Cardiac muscle cell (in vitro differentiated cells and primary cell): ENCODE data around the gene TBL1Y. TPM values are rescaled to one million over a fixed set of nuclear protein-coding genes. Genes with fewer than 3 reads are reported as not detected.
"Not testable (repeated sequence)": the region's sequence is repeated elsewhere in the genome, so short reads cannot be mapped to it uniquely, and the experiment has no call there.

Experiments used
- DNase-seq, 2 donors: peaks; one replicate each; pipeline versions ENCODE4 v3.0.0 to v3.0.0-alpha.2; 2010 to 2017; ENCODE audit warnings: low read depth in 1 of 2, low spot score in 1 of 2
- H3K27ac ChIP-seq: fragments of 200-600 bp; sonication (generic); 2 replicates; pipeline ENCODE4 v1.5.1; 2016
- H3K27me3 ChIP-seq: fragments of 200-600 bp; sonication (generic); 2 replicates; pipeline ENCODE4 v1.6.0; 2016; ENCODE audit warnings: control low read depth
- H3K36me3 ChIP-seq: fragments of 200-600 bp; sonication (generic); 2 replicates; pipeline ENCODE4 v1.5.1; 2016; ENCODE audit warnings: control low read depth
- H3K4me1 ChIP-seq: fragments of 200-600 bp; sonication (generic); 2 replicates; pipeline ENCODE4 v1.8.1; 2017; ENCODE audit warnings: low read depth, mild to moderate bottlenecking, mixed run types
- H3K4me3 ChIP-seq: fragments of 200-600 bp; sonication (generic); 2 replicates; pipeline ENCODE4 v1.5.1; 2016; ENCODE audit warnings: mild to moderate bottlenecking
- H3K9me3 ChIP-seq: fragments of 200-600 bp; sonication (generic); 2 replicates; pipeline ENCODE4 v1.5.1; 2017; ENCODE audit warnings: low read depth, mild to moderate bottlenecking, control low read depth
- polyA plus RNA-seq: library from polyadenylated mRNA; unstranded; fragments of >200 nt; fragmentation: Nextera tagmentation; extraction: Ambion mirVana; gene quantifications from 2 replicates; pipeline ENCODE4 v1.2.1, GENCODE V29; 2016
- total RNA-seq: library from RNA; depleted of rRNA; stranded (reverse); fragments of >200 nt; gene quantifications from 2 replicates; pipeline ENCODE4 v1.2.3, GENCODE V29; 2016
- TF ChIP-seq, protein P1 (sequence below): IDR thresholded peaks from 2 replicates; pipeline ENCODE4 v1.5.1; 2012; ENCODE audit warnings: low read depth, mild to moderate bottlenecking, low read length

Gene TBL1Y
- total RNA-seq = not detected in 2 replicates
- polyA plus RNA-seq = not detected in 2 replicates

DNA sequence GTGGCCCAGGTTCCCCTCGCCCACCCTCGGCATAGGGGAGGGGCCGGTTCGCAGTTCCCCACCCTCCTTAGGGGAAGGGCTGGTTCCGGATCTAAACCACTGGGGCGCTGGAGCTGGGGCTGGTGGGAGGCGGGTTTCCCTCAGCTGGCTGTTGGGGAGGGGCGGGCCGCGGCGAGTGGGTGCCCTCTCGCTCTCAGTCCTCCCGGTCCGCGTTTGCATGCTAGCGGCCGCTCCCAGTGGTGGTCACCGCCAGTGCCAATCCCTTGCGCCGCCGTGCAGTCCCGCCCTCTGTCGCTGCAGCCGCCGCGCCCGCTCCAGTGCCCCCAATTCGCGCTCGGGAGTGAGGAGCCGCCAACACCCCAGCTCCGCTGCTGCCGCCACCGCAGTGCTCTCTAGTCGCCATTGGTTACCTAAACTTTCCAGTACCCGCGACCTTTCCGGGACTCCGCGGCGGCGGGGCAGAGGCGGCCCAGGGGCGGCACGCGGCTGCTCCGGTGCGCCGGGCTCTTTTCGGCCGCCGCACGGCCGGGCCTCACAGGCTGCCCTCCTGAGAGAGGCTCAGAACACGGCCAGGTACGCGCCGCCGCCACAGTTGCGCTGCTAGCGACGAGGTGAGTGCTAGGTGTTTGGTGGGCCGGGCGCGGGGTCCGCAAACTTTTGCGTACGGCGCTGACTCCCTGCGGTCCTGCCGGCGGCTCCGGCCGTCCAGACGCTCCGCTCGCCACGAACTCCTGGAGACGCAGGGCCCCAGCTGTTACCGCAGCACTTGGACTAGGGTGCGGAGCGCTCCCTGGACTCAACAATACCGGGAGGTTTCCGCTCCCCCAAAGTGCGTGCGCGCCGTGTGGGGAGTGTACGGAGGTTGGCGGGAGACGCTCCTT is at the start of gene TBL1Y:
TBL1Y (plus strand) TSS at position 326 of the 881 bp plus-strand sequence. CDS start 114,388 bp downstream, outside the sequence.
- Histone ChIP-seq H3K27me3 (no peaks in the 10 kb centered on the region), H3K4me1 (no peaks in the 10 kb centered on the region), H3K4me3 (no peak within 1 kb of the TSS), H3K9me3 (no peaks in the 10 kb centered on the region), H3K27ac (no peak within 1 kb of the TSS), H3K36me3 (no peaks in the 10 kb centered on the region)
- TF ChIP-seq, protein P1, sequence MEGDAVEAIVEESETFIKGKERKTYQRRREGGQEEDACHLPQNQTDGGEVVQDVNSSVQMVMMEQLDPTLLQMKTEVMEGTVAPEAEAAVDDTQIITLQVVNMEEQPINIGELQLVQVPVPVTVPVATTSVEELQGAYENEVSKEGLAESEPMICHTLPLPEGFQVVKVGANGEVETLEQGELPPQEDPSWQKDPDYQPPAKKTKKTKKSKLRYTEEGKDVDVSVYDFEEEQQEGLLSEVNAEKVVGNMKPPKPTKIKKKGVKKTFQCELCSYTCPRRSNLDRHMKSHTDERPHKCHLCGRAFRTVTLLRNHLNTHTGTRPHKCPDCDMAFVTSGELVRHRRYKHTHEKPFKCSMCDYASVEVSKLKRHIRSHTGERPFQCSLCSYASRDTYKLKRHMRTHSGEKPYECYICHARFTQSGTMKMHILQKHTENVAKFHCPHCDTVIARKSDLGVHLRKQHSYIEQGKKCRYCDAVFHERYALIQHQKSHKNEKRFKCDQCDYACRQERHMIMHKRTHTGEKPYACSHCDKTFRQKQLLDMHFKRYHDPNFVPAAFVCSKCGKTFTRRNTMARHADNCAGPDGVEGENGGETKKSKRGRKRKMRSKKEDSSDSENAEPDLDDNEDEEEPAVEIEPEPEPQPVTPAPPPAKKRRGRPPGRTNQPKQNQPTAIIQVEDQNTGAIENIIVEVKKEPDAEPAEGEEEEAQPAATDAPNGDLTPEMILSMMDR = no peak
- DNase-seq = no peak

DNA sequence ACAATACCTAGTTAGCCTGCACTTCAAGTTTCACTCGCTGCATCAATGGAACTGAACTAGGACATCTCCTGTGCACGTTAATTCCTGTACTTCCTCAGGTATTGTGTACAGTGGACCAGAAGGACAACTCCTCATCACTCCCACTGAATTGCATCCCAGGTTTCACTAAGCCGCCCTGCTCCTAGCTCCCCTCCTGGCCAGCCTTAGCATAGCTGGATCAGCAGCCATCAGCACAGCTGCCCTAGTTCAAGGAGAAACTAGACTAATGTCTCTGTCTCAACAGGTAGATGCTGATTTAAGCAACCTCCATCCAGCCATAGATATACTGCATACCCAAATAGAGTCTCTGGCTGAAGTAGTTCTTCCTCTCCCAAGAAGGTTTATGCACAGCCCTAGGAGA is 16.0 kb upstream of the TBL1Y start:
- H3K36me3 ChIP-seq = no peaks in the 10 kb centered on the region

DNA sequence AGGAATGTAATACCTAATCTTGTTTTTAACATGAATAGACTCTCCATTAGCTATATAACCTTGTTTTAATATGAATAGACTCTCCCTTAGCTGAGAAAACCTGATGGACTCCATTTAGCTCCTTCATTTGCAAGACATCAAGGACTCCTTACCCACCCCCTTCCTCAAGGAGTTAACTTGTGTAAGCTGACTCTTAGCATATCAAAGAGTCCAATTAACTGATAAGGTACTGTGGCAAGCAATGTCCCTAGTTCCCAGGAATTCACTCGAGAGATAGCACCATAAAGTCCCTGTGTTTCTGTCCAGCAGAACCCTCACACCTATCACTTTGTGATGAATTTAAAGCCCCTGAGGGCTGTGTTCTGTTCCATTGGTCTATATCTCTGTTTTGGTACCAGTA is 15.3 kb upstream of the TBL1Y start:
- DNase-seq = no peak
- Histone ChIP-seq H3K27me3 (no peaks in the 10 kb centered on the region), H3K36me3 (no peaks in the 10 kb centered on the region), H3K9me3 (no peaks in the 10 kb centered on the region), H3K4me1 (no peaks in the 10 kb centered on the region), H3K4me3 (no peak overlapping the region), H3K27ac (no peak overlapping the region)
- TF ChIP-seq, protein P1 = no peak

More for the DNA sequence above, 16.0 kb upstream of the TBL1Y start:
- H3K9me3 ChIP-seq = no peaks in the 10 kb centered on the region
- no peak overlapping the region for H3K4me3 ChIP-seq
- no peaks in the 10 kb centered on the region for H3K27me3 ChIP-seq
- H3K4me1 ChIP-seq = no peaks in the 10 kb centered on the region
- no peak for DNase-seq
- TF ChIP-seq, protein P1 = no peak
- no peak overlapping the region for H3K27ac ChIP-seq

DNA sequence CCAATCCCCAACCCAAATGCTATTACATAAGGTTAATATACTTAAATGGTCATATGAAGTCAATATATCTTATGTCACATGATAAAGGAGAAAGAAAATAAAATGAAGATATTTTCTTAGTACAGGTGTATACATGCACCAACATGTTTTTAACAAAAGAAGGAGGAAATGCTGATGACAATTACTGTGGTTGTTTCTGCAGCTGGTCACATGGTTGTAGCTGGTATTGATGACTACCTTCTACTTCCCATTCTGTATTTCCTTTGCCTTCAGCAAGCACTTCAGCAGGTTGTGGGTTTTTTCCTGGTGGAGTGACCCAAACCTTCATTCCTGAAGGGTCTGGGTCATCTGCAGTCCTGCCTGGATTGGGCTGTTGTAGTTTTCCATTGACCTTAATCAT is 8.4 kb upstream of the TBL1Y start:
- H3K4me3 ChIP-seq, H3K27me3 ChIP-seq, H3K27ac ChIP-seq, H3K36me3 ChIP-seq, H3K9me3 ChIP-seq, H3K4me1 ChIP-seq, DNase-seq: not testable (repeated sequence)

DNA sequence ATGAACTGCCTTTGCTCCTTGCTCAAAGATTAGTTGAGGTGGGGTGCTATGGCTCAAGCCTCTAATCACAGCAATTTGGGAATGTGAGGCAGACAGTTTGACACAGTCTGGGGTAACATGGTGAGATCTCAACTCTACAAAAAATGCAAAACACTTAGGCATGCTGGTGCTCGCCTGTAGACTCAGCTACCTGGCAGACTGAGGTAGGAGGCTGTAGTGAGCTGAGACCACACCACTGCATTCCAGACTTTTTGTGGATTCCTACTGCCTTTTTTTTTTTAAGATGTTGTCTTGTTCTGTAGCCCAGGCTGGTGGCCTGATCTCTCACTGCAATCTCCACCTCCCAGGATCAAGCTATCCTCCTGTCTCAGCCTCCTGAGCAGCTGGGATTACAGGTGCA is 2.9 kb upstream of the TBL1Y start:
- no peaks in the 10 kb centered on the region for H3K9me3 ChIP-seq
- H3K27ac ChIP-seq = no peak overlapping the region
- TF ChIP-seq, protein P1 = no peak
- no peak for DNase-seq
- H3K36me3 ChIP-seq = no peaks in the 10 kb centered on the region
- H3K4me1 ChIP-seq = no peaks in the 10 kb centered on the region
- H3K27me3 ChIP-seq = no peaks in the 10 kb centered on the region
- H3K4me3 ChIP-seq = no peak overlapping the region

DNA sequence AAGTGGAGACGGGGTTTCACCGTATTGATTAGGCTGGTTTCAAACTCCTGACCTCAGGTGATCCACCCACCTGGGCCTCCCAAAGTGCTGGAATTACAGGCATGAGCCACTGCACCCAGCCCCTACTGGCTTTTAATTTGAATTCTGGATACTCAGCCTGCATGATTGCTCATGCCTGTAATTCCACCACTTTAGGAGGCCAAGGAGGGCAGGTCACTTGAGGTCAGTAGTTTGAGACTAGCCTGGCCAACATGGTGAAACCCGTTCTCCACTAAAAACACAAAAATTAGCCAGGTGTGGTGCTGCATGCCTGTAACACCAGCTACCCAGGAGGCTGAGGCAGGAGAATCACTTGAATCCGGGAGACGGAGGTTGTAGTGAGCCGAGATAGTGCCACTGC is 2.5 kb upstream of the TBL1Y start:
- not testable (repeated sequence) for H3K27ac ChIP-seq, H3K4me3 ChIP-seq, H3K9me3 ChIP-seq, H3K27me3 ChIP-seq, DNase-seq, H3K36me3 ChIP-seq, H3K4me1 ChIP-seq
